Activated CD4-positive, alpha-beta T cell treated with anti-CD3 and anti-CD28 coated beads, Interleukin-2, amount 50 U/mL, for 16 hours (primary cell): Measurements from ENCODE around the gene PPP1R37.

Source experiments
- DNase-seq: peaks from one replicate; pipeline ENCODE4 v3.0.0-alpha.2; 2020

PPP1R37 gene

GRCh38 chr19:45173816-45174215 is 80.8 kb downstream of the PPP1R37 start:
- no peak for DNase-seq

- no peak for DNase-seq
Measured at GRCh38 chr19:45175515-45176345, 82.8 kb downstream of the PPP1R37 start.

- DNase-seq = peak; percentile 31
Measured at GRCh38 chr19:45177817-45178261, 84.9 kb downstream of the PPP1R37 start, which contains the start of gene TRAPPC6A. TRAPPC6A (minus strand) TSS chr19:45178237; CDS start chr19:45178218, 19 bp downstream.

- peak; percentile 100 for DNase-seq
Measured at GRCh38 chr19:45178262-45179071, 85.5 kb downstream of the PPP1R37 start, which contains the start of gene BLOC1S3. BLOC1S3 (plus strand) TSS chr19:45178784; CDS start chr19:45179297, 513 bp downstream.

- DNase-seq = peak; percentile 43
Measured at GRCh38 chr19:45179072-45179891, 86.3 kb downstream of the PPP1R37 start.

- no peak for DNase-seq
Measured at GRCh38 chr19:45179892-45180370, 87.0 kb downstream of the PPP1R37 start.

- no peak for DNase-seq
Measured at GRCh38 chr19:45180936-45181335, 88.0 kb downstream of the PPP1R37 start.

- no peak for DNase-seq
Measured at GRCh38 chr19:45182758-45183157, 89.8 kb downstream of the PPP1R37 start.

GRCh38 chr19:45184115-45184514 is 91.1 kb downstream of the PPP1R37 start:
- no peak for DNase-seq

- DNase-seq = no peak
Measured at GRCh38 chr19:45186509-45187334, 93.7 kb downstream of the PPP1R37 start.

- peak; percentile 56 for DNase-seq
Measured at GRCh38 chr19:45187421-45188100, 94.6 kb downstream of the PPP1R37 start.

- DNase-seq = no peak
Measured at GRCh38 chr19:45189971-45190370, 97.0 kb downstream of the PPP1R37 start.

- no peak for DNase-seq
Measured at GRCh38 chr19:45191375-45191774, 98.4 kb downstream of the PPP1R37 start.

- no peak for DNase-seq
Measured at GRCh38 chr19:45195764-45196163, 102.8 kb downstream of the PPP1R37 start.
